ENCODE results near the gene INPP5A.

Gene INPP5A

GRCh38 chr10:132615341-132616169 is 78.0 kb downstream of the INPP5A start:
- no peak for DNase-seq

- no peak for DNase-seq
Observed at GRCh38 chr10:132616170-132616995, 78.8 kb downstream of the INPP5A start.

GRCh38 chr10:132616996-132617736 is 79.6 kb downstream of the INPP5A start:
- DNase-seq, result no peak

- no peak for DNase-seq
Observed at GRCh38 chr10:132617737-132618052, 80.1 kb downstream of the INPP5A start.

- no peak for DNase-seq
Observed at GRCh38 chr10:132618158-132618919, 80.8 kb downstream of the INPP5A start.

- no peak for DNase-seq
Observed at GRCh38 chr10:132619927-132620326, 82.3 kb downstream of the INPP5A start.

GRCh38 chr10:132624061-132624846 is 86.7 kb downstream of the INPP5A start:
- no peak for DNase-seq

- no peak for DNase-seq
Observed at GRCh38 chr10:132624847-132625471, 87.4 kb downstream of the INPP5A start.

- DNase-seq, result no peak
Observed at GRCh38 chr10:132626019-132626760, 88.6 kb downstream of the INPP5A start.

- DNase-seq, result no peak
Observed at GRCh38 chr10:132626761-132627665, 89.4 kb downstream of the INPP5A start.

GRCh38 chr10:132627666-132628531 is 90.3 kb downstream of the INPP5A start:
- peak; percentile 73 for DNase-seq

GRCh38 chr10:132628966-132629900 is 91.6 kb downstream of the INPP5A start:
- peak; percentile 8 for DNase-seq

- no peak for DNase-seq
Observed at GRCh38 chr10:132630156-132630555, 92.6 kb downstream of the INPP5A start.

GRCh38 chr10:132630666-132631337 is 93.2 kb downstream of the INPP5A start:
- peak; percentile 81 for DNase-seq

- DNase-seq, result peak; percentile 53
Observed at GRCh38 chr10:132631338-132631735, 93.8 kb downstream of the INPP5A start.

GRCh38 chr10:132632091-132632561 is 94.5 kb downstream of the INPP5A start:
- DNase-seq, result no peak

Data from right hindlimb (tissue), 1 donor.